NCI-H748 treated with DMSO at 0.1 percent for 48 hours (cell line): ENCODE results near the gene WWOX.
"Not testable (repeated sequence)": the region's sequence is repeated elsewhere in the genome, so short reads cannot be mapped to it uniquely, and the experiment has no call there.

Experiments
- DNase-seq: peaks from one replicate; lab custom pipeline; 2025; lab: John Stamatoyannopoulos, UW

Gene WWOX

DNA sequence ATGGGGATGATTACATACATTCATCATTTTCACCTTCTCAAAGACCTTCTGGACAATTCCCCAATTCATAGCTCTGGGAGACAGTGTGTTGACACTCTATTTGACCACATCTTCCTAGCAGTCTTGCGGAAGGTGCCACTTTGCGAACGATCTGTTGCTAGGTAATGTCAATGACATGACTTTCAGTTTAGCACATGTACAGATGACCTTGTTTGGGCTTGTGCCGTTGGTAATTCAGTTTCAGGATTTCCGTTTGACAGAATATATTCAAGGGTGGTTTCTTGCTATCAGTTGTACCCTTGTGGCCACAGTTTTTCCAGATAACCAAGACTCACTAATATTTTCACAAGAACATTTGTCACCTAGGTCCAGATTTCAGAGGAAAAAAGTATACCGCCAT is 478.2 kb downstream of the WWOX start:
- DNase-seq: no peak

DNA sequence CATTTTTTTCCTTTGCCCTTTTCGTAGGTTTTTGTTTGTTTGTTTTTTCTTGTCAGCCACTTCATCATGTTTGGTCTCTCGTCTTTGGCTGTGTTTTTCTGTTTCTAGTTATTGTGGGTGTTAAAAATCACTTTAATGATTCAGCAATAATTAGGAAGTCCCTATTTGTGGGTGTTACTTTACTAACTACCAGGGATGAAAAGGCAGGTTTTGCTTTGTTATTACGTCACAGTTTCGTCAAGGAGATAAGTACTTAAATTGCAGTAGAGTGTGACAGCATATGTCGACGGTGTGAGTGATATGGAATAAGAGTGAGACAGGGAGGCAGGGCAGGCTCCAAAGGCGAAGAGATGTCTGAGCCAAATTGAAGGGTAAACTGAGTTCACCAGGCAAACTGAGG is 479.6 kb downstream of the WWOX start:
- no peak for DNase-seq

DNA sequence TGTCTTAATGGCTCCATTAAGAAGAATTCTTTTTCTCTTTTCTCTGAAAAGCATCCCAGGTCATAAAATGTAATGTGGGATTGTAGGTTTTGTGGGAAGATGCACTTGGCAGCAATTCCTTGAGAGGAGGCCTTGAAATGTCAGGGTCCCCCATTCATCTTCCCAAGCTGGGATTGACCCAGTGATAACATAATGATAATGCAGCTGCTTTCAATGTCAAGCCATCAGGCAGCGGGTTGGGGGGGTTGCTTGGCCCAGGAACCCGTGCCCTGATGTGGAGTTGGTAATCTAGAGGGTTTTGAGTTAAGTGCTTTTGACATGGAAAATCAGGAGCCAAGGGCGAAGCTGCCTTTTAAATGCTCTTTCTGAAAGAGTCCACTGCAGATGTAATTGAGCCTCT is 484.0 kb downstream of the WWOX start:
- DNase-seq: no peak

DNA sequence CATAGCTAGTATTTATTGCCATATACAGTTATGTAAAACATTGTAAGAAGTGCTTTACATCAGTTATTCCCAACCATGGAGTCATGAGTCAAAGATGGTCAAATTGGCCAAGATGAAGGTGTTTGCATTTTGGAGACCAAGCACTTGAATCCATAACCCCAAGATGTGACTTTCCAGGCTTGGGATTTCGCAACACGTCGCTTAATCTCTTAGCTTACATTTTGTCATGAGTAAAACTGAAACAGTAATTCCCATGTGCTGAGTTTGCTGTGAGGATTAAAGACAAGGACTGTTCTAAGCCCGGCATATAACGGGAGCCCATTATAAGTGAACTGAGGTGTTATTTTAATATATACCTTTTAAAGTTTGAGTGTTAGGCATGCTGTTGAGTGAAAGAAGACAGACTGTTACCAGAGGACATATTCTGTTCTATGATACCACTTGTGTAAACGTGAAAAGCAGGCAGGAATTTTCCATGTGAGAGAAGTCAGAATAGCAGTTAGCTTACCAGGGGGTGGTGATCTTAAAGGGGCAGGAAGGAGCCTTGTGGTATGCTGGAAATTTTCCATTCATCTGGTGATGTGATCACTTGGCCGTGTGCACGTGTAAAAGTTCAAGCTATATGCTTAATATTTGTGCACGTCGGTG is 484.9 kb downstream of the WWOX start:
- no peak for DNase-seq

DNA sequence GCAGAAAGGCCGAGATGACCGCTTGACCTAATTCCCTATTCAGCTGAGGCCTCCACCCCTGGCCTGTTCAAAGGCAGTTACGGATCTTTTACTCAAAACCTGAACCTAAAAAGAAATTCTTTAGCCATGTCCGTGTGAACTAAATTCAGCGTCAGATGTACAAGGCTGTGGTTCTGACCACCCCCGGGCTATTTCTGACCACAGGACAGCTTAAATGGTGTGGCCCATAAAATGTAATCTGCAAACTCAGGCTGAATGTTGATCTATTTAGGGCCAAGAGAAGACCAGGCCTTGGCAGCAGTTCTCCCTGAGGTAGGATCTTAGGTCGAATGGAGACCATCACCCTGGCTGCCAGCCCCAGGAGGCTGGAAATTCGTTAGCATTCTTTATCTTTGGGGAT is 485.5 kb downstream of the WWOX start:
- DNase-seq: no peak

DNA sequence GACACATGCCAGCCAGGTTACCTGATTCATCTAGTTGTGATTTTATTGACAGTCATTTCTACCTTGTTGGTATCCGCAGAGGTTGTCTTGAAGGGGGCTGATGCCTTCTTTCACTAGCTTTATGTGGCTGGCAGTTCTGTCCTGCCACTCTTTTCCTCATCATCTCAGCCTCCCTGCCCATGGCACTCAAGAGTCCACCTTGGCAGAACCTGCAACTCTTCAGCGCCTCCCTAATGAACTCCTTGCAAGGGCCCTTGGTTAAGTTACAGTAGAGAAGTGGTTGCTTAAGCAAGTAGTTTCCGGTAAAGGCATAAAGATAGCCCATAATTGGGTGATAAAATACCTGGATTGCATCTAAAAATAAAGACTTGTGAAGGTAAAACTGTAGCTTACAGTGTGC is 489.9 kb downstream of the WWOX start:
- no peak for DNase-seq

DNA sequence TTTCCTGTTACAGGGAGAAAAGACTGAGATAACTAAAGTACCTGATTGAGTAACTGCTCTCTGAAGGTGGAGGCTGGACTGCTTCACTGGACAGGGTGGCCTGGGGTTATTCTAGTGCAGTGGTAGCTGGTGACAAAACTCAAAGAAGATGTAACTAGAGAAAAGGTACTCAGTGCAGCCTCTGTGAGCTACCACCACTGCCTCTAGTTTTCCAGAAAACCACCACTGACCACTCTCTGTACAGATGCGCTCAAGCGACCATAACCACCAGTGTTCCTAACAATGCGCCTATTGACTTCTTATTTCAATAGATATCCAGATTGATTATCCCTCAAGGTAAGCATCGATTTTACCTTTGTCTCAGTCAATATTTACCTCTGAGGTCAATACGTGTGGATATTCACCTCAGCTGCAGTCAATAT is 492.2 kb downstream of the WWOX start:
- DNase-seq: no peak

DNA sequence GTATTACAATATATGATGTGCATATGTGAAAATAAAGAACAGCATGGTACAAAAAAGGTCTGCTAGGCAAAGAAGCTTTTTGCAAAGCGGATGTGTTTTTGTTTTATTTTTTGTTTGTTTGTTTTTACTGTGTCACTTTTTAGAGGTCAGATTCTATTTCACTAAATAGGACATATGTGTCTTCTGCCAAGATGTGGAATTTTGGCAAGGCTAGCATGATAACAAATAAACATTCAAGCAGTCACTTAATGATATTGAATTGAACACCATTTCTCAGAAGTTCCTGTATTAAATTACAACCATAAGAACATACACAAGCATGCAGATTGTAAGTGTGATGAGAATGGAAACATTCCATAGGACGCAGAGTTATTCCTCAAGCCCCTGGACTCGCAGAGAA is 492.7 kb downstream of the WWOX start:
- no peak for DNase-seq

DNA sequence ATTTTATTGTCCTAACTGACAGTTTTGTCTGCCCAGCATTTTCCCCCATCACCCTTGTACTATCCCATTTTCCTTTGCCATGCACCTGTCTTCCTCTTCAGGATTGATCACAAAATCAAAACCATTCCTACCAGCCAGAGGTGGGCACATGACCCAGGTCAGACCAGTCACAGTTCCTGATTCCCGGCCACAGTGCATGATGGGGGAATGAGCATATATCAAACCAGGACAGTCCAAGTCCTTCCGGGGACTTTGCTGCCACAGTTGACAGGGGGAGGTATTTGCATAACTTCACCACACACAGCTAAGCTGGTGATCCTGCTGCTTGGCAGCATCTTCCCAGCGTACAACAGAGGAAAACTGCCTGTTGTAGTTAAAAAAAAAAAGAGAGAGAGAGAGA is 493.9 kb downstream of the WWOX start:
- DNase-seq: no peak

DNA sequence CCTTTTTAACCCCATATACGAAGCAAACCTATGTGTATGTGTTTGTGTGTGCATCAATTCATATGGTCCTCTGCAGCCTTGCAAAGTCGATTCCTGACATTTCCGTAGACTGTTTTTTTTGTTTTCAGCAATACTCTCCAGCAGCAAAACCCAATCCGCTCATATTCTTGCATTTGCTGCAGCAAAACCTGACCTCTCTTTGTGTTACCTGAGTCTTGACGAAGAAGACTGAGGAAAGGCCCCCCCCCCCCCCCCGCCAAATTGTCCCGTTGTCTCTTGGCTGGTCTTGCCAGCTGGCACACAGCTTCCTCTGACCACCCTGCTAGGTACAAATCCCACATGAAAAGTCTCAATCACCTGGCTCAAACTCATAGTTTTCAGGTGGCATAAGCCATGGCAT is 494.7 kb downstream of the WWOX start:
- no peak for DNase-seq

DNA sequence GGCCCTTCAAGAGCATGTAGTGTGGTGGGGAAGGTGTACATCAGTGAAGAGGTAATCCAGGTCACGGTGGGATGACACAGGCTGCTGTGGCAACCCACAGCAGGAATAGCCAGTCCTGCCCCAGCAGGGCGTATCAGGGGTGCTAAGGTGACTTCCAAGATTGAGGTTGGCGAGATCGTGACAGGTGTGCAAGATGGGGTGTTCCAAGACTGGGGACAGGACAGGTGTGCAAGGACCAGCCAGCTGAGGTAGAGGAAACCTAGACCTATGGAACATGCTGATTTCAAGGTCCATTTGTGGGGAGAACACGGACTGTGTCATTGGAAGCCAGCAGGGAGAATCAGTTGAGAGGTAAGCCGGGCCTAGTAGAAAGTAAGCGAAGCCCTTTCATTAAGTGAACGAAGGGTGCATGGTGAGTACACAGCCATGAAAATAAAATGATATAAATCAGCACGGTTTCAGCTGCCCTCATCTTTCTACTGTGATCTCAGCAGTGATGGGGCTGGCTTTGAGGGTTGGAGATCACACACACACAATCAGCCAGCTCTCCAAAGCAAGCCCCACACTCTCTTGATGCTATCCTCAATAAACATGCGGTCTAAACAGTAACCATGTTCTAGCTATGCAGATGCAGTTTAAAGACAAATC is 497.0 kb downstream of the WWOX start:
- DNase-seq: no peak

DNA sequence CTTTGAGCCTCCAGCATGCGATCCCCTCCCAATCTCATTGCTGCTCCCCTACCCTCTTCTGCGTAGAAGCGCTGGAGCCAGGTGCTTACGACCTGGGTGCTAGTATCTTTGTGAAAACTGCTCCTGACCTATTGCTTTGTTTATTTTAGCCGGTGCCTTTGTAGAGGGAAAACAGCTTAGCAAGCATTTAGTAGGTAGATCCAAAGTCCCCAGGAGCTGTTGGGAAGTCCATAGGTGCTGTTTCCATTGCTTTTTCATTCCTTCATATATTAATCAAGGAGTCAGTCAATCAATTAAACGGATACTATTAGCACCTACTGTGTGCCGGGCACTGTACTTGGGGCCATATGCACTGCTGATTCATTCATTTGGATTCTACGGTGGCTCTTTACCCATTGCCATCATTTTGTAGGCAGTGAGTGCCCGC is 497.6 kb downstream of the WWOX start:
- no peak for DNase-seq

DNA sequence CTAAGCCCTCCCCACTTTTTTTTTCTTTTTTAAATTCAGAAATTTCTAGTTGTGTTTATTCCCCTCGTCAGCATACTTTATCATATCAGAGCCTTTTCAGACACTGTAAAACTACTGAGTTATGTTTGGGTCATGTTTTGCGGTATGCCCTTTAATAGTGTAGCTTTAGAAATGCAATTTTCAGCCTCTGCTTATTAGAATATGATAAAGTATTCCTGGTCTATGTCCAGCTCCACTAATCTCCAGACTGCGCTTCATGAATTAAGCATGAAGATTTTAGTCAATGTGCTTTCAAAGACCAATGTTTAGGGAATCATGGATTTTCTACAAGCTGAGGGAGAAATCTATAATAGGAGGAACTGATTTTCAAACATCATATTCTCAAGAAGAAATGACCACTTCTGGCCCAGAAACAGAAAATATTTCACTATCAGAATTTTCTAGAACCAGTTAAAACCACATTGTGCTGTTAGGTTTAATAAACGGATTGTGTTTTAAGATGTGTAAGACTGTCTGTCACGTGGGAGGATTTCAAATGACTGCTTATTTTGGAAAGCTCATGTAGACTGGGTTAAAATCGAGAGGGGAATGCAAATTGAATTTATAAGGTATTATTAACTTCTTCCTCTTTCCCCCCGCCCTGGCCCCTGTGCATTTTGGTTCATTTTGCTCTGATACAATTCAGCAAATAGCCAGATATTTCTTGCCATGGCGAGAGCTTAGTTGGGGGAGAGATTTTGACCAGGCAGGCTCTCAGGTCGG is 498.5 kb downstream of the WWOX start:
- DNase-seq: no peak

DNA sequence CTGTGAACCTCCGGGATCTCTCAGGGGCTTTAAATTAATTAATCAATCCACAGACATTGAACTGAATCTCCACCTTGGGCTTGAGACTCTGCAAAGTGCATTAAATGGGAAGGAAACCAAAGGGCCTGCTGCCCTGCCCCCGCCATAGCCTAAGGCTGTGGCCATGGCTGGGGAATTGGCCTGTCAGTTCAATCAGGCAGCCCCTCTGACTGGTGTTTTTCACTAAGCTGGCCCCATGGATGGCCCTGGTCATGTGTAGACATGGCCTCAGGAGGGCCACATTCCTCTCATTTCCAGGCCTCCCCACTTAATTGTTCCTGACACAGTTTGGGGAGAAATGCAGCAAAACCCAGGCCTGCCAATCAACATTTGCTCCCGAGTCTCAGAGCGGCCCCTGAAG is 499.8 kb downstream of the WWOX start:
- DNase-seq: no peak

DNA sequence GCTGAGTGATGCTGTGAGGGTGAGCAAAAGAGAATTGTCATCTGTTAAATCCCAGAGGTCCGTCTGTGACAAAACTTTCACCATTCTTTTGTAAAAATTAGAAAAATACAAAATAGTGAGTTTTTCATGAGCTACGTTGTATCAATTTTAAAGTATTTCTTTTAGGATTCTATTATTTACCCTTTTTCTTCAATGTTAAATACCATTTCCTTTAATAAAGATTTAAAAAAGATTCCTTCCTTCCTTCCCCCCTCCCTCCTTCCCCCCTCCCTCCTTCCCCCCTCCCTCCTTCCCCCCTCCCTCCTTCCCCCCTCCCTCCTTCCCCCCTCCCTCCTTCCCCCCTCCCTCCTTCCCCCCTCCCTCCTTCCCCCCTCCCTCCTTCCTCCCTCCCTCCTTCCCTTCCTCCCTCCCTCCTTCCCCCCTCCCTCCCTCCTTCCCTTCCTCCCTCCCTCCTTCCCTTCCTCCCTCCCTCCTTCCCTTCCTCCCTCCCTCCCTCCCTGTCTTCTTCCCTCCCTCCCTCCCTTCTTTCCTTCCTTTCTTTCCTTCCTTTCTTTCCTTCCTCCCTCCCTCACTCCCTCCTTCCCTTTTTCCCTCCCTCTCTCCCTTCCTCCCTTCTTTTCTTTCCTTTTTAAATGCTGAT is 505.1 kb downstream of the WWOX start:
- DNase-seq: not testable (repeated sequence)

DNA sequence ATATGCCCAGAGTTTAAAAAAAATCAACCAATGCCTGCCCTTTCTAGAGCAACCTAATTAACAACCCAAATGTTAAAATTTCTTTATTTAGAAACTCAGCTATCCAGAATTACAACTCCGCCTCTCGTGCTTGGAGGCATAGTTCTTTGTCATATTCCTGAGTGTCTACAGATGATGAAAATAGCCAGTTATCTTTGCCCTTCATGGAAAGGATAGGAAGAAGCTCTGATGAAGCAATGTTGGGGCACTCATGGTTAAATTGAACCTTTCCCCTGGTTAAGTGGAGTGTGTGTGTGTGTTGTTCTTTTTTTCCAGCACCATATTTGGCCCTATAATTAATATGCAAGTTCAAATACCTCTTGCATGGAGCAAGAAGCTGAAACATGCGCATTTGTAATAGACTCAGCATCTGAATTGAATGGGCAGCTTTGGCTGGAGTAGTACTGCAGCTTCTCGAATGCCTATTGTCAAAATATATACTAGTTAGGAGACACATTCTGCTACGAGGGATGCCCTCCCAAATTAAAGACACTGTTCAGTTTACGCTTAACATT is 506.2 kb downstream of the WWOX start:
- no peak for DNase-seq

DNA sequence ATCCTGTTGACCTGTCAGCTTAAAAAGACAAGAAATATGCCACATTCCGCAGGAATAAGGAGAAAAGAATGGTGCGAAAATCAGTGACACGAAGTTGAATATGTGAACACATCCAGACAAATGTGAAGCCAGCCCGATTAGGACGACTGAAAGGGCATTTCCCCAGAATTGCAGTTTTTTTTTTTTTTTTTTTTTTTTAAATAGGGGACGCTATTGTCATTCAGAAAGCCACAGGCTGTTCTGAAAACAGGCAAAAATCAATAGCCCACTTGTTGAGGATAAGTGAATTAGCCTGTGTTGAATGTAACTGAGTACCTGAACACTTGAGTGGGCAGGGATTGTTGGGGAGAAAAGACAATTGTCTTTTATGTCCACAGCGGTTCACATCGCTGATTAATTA is 507.1 kb downstream of the WWOX start:
- DNase-seq: peak; percentile 73

DNA sequence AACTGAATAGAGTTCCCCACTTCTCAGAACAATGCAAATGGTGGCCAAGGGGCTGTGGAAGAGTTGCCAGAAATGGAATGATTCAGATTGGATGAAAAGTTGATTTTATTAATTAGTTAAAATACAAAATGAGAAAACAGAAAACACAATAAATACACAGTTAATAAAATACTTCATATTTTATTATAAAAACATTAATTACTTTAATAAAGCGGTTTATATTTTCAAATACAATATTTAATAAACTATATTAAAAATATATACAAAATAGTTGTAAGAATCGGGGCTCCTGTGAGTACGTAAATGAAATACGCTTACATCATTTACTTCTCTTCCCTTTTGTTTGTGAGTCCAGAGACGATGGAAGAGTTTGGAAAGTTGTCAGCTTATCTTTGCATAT is 507.6 kb downstream of the WWOX start:
- DNase-seq: no peak

DNA sequence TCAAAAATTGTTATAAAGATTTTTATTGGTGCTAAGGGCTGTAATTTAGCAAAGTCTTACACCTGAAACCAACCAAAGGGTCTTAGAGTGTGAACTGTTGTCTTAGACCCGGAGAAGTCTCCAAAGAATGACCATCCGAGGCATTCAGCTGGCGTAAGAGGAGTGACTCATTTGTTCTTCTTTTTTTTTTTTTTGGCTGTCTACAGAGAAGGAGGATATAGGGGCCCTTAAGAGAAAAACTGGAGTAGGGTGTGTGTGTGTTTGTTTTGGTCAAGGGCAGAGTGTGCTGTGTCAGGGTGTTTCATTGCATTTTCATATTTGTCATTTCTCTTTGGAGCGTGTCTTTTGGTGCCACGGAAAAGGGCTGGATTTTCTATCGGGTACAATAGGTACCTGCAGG is 508.0 kb downstream of the WWOX start:
- no peak for DNase-seq

DNA sequence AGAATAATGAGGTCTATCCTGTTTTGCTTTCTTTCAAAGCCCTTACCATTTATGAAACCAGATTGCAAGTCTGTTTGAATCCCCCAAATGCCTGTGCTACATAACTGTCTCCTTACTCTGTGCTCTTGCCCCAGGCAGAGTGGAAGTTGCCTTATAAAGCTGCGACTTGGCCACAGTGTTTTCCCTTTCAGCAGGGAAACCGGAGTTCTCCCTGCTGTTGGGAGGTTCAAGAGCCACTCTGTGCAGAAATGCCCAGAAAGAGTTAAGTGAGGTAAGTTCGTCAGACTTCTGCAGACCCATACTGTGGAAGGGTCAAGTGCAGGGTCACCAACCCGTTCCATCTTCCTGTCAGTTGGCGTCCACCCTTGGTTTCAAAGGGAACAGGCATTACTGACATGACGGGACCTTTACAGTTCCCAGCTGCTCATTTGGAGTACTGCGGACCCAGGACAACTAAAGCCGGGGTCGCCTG is 508.9 kb downstream of the WWOX start:
- DNase-seq: no peak

DNA sequence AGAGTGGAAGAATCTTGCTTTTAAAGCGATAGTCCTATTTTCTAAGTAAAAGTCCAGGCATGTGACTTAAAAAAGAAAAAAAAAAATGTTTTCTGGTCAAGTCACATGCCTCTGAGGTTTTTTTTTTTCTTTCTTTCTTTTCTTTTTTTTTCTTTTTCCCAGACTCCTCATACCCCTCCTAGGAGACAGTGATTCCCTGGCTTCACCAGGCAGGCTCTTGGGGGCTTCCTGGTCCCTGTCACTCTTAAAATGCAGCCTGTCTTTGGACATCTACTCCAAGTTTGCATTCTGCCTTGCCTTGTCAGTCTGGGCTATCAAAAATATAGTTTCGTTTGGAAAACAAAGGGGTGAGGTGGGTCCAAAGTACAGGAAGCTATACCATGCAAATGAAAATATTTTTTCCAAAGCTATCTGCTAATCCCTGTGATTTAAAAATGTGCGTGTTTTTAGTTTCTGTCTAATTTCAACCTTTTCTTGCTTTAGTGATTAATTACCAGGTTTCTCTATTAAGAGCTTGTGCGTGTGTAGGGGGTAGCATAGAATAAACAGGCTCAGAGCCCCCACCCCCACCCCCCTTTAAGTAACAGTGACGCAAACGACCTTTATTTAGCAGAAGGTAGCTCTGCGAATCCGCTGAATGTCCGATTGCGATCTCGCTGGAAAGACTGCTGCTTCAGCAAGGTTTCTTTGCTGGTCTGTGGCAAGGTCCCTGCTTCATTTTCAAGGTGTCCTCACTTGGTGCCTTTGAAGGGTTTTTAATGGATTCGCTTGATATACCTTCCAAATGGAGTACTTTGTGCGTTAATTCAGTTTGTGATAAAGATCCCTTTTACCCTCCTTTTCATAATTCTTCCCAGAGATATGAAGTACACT is 510.2 kb downstream of the WWOX start:
- no peak for DNase-seq
